ENCODE measurements around the gene ARHGEF12.

ARHGEF12 gene

DNA sequence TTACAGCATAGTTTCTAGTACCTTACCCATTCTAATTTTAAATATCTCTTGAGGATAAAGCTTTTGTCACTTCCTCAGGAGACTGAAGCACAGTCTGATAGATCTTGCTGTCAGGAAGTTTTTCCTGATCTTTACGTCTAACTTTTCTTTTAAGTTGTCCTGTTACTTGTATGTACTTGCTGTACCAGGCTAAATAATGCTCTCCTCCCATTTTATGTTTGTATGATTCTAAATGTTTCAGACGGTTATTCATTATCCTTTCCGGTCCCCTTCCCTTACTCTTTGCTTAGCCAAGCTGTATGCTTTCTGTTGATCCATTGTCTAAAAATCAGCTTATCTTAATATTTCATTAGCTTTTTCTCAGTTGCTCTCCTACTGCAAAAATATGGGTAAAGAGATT lies 6.0 kb downstream of the ARHGEF12 start:
- no peak for TF ChIP-seq ZNF274 (IDR thresholded peaks at IDR 0.05; ENCODE audit: low read depth, low read length)

DNA sequence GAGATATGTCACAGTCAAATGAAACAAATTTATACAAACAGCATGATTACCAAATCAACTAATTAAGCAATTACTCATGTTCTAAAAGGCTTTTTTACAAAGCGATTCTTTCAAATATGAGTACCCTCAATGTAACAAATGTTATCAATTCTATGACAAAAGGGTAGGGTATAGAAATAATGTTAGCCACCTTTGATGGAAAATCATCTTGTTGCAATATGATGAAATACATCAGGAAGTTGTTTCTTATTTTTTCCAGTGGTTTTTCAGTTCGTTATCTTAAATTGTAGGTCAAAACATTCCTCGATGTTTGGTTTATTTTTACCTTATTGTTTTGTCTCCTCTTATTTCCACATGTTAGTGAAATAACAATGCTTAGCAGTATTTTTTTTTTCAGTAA lies 6.5 kb downstream of the ARHGEF12 start:
- H3K4me3 ChIP-seq (ENCODE audit: low read length) = no peak overlapping the region
- TF ChIP-seq ZNF274 (IDR thresholded peaks at IDR 0.05; ENCODE audit: low read depth, low read length) = no peak

More for the DNA sequence above, 6.0 kb downstream of the ARHGEF12 start:
- H3K4me3 ChIP-seq (ENCODE audit: low read length) = no peak overlapping the region

DNA sequence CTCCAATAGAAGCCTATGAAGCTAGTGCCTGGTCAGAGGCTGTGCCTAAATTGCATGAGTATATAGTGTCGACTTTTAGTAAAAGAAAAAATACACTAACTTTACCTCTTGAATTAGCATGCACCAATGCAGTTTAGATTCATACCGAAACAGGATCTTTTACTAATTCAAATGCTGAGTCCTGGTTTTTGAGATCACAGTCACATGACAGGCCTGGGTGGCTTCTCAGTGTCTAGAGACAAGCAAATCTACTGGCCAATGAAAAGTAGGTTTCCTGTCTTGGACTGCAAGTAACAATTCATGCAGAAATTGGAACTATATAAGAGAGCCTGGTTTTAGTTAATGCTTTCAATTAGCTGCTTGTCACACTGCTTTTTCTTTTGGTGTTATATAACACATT lies 7.2 kb downstream of the ARHGEF12 start:
- no peak overlapping the region for H3K4me3 ChIP-seq (ENCODE audit: low read length)
- no peak for TF ChIP-seq ZNF274 (IDR thresholded peaks at IDR 0.05; ENCODE audit: low read depth, low read length)

DNA sequence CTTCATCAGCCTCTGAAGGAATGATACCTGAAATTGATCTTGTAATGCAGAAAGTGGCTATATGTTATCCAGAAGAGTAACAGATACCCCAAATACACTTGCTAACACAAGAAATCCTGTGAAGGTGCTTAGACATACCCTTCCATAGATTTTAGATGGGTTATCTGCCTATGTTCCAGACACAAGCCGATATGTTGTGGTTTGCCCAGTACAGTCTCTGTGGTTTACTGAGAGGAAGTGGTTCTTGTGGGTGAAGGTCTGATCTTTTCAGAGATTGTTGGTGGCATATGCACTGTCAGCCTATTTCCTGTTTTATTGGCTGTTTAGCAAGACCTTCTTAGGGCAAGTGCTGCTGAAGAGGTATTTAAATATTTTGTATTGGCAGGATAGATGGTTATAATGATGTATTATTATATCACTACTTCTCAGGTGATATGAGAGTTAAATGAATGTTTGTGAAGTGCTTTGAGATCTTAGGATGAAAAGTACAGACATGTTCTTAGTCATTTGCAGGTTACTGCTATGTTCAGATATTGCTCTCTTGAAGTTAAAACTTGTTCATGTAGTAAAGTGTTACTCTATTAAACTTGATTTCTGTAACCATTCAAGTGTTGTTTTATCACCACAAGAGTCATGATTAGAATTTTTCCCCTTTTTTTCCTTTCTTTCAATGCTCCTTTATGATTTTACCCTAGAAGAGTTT lies 8.2 kb downstream of the ARHGEF12 start:
- peak overlapping the region; percentile 53 for H3K4me3 ChIP-seq (ENCODE audit: low read length)
- no peak for TF ChIP-seq ZNF274 (IDR thresholded peaks at IDR 0.05; ENCODE audit: low read depth, low read length)

DNA sequence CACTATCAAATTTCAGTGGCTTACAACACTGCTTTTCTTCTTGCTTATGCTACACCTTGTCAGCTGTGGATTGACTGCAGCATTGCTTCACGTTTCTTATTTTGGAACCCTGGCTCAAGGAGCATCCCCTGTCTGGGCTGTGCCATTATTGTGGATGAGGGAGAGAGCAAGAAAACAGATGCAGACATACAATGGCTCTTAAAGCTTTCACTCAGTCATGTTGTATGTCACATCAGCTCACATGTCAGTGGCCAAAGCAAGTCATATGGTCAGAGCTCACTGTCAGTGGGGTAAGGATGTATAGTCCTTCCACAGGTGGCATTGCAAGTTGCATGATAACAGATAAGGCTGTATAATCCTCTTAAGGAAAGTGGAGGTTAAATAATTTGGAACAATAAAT lies 10.0 kb downstream of the ARHGEF12 start:
- no peak overlapping the region for H3K4me3 ChIP-seq (ENCODE audit: low read length)
- TF ChIP-seq ZNF274 (IDR thresholded peaks at IDR 0.05; ENCODE audit: low read depth, low read length) = no peak

DNA sequence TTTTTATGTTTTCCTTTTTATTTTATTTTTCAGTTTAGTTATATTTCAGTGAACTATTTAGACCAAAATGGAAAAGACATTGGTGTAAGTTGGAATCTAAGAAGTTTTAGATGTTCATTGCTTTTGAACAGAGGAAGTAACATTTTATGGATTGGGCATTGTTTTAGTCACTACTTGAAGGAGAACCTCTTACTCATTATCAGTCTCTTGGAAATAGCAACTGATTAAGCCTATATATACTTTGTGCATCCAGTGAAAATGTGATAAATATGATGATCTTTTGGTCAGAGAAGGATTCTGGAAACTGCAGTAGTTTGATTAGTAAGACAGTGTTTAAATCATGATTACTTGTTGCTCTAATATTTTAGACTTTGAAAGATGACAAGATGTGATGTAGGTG lies 14.4 kb downstream of the ARHGEF12 start:
- TF ChIP-seq ZNF274 (IDR thresholded peaks at IDR 0.05; ENCODE audit: low read depth, low read length) = no peak
- H3K4me3 ChIP-seq (ENCODE audit: low read length) = no peak overlapping the region

DNA sequence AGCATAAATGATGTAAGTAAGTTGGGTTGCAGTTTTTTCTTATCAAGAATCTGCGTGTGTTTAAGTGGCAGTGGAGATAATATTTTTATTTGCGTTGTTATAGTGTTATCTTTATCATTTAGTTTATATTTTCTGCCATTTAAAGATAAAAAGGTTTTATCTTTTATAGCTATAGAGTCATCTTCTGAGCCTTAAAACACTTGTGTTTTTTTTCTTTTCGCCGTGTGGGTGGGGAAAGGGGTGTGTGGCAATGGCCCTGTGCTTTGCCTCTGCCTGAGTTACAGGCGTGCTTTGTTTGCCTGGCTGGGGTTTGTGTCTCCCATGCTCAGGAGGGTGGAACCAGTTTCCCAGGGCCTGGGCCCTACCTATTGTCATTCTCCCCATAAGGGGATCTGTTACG lies 16.2 kb downstream of the ARHGEF12 start:
- no peak overlapping the region for H3K4me3 ChIP-seq (ENCODE audit: low read length)
- no peak for TF ChIP-seq ZNF274 (IDR thresholded peaks at IDR 0.05; ENCODE audit: low read depth, low read length)

DNA sequence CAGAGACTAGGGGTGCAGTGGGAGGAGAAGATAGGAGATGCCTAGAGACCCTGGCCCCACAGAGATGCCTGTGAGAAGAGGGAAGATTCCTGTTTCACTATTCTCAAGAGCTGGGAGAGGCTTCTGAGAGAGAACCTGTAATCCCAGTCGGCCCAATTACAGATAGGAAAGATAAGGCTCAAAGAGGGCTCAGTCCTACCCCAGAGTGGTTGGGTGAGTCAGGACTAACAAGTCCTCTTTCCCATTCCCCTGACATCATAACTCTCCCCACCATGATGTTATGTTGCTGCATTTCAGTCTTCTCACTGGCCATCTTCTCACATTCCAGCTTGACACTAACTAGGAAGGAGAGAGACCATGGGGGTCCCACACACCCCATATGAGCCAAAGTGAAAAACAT lies 17.9 kb downstream of the ARHGEF12 start:
- H3K4me3 ChIP-seq (ENCODE audit: low read length) = no peak overlapping the region
- TF ChIP-seq ZNF274 (IDR thresholded peaks at IDR 0.05; ENCODE audit: low read depth, low read length) = no peak

DNA sequence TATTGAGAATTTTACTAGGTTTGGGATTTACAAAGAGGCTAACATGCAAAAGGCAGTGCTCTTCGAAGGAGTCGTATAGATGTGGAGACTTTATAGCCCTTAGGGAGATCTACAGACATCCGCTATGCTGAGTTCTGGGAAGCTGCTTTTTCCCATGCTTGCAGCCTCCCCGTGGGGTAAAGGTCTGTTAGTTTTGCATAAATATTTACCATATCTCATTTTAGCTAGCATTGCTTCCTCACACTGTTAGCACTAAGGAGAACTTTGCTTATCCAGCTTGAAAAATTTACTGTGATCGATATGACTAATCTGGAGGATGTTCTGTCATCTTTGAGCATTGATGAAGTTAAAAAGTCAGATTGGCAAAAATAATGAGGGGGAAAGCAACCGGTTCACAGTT lies 18.6 kb downstream of the ARHGEF12 start:
- H3K4me3 ChIP-seq (ENCODE audit: low read length) = no peak overlapping the region
- no peak for TF ChIP-seq ZNF274 (IDR thresholded peaks at IDR 0.05; ENCODE audit: low read depth, low read length)

DNA sequence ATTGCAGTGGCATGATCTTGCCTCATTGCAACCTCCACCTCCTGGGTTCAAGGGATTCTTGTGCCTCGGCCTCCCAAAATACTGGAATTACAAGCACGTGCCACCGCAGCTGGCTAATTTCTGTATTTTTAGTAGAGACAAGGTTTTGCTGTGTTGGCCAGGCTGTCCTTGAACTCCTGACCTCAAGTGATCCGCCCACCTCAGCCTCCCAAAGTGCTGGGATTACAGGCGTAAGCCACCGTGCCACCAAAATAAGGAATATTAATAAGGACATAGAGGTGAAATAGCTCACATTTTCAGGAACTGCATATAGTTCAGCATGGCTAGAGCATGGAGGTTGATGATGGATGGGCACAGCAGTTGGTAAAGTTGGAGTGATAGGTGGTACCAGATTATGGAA lies 21.4 kb downstream of the ARHGEF12 start:
- no peak overlapping the region for H3K4me3 ChIP-seq (ENCODE audit: low read length)
- no peak for TF ChIP-seq ZNF274 (IDR thresholded peaks at IDR 0.05; ENCODE audit: low read depth, low read length)

DNA sequence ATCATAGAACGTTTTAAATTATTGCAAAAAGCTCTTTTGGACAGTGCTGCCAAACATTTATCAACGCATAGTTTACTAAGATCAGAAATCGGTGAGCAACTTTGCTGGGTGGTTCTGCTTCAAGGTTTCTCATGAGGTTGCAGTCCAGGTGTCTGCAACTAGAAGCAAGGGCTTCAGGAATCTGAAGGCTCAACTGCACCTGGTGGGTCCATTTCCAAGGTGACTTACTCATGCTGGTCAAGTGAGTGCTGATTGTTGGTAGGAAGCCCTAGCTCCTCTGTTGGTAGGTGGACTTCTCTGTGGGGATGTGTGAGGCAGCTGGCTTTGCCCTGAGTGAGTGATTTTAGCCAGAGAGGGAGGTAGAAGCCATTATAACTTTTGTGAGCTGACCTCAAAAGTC lies 22.5 kb downstream of the ARHGEF12 start:
- TF ChIP-seq ZNF274 (IDR thresholded peaks at IDR 0.05; ENCODE audit: low read depth, low read length) = no peak
- H3K4me3 ChIP-seq (ENCODE audit: low read length) = no peak overlapping the region

DNA sequence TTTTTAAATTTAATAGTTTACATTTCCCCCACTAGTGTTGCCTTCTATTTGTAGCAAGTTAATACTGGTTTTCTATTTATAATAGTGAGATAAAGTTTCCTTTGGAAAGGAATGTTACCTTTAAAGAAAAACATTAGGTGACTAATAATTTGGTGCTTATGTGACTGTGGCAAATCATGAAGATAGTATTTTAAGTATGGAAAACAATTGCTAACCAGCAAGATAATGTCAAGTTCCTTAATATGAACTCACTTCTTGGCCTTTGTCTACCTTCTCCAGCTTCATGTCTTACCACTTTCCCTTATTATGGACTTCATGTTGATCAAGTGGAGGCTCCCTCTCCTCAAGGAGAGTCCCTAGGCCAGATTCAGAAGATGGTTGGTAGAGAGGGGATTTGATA lies 27.2 kb downstream of the ARHGEF12 start:
- H3K4me3 ChIP-seq (ENCODE audit: low read length) = no peak overlapping the region
- no peak for TF ChIP-seq ZNF274 (IDR thresholded peaks at IDR 0.05; ENCODE audit: low read depth, low read length)

DNA sequence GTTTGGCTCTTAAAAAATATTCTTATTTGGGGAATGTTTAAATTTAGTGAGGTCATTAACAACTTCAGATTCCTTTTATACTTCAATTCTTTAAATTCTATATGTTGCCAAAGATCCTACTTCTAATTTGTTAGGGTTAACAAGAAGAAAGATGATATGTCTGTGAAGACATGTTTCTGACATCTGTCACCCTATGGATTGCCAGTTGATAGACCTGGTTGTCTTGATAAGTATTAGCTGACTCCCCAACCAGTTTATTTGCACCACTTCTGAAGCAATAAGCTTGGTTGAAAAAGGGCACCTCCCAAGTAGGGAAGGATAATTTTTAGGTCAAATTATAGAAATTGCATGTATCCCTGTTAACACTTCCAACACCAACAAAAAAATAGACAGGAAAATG lies 29.3 kb downstream of the ARHGEF12 start:
- no peak for TF ChIP-seq ZNF274 (IDR thresholded peaks at IDR 0.05; ENCODE audit: low read depth, low read length)

DNA sequence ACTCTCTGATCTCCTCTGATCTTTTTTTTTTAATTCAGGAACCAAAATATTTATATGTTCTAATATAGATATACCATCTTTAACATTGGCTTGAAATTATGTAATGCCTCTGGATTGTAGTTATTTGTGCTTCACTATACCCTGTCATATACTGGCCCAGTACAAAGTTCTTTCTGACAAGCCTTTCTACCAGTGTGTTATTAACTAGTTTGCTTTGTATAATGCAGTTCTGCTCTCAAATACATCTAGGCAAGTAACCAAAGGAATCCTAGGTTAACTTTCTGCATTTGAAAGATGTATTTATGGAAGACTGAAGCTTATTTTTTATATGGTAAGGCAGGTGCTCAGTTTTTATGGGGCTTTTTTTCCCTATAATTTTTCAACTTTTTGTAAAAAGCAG lies 36.1 kb downstream of the ARHGEF12 start:
- TF ChIP-seq ZNF274 (IDR thresholded peaks at IDR 0.05; ENCODE audit: low read depth, low read length) = no peak
- no peak overlapping the region for H3K4me3 ChIP-seq (ENCODE audit: low read length)

More for the DNA sequence above, 29.3 kb downstream of the ARHGEF12 start:
- H3K4me3 ChIP-seq (ENCODE audit: low read length) = no peak overlapping the region

DNA sequence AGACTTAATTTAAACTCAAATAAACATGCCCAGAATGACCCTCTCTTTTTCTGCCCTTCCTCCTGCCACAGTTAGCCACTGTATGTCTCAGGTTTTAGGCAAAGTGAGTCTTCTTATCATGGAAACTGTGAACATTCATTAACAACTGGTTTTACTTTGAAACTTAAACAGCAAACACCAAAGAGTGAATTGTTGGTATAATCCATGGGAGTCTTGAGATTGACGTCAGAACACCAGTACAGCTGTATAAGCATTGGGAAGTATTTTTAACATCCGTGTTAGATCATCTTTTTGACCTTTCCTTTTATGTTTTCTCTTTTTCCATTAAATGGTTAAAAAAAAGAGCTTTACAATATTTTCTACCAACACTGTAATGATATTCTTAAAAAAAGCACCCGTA lies 38.9 kb downstream of the ARHGEF12 start:
- TF ChIP-seq ZNF274 (IDR thresholded peaks at IDR 0.05; ENCODE audit: low read depth, low read length) = no peak
- H3K4me3 ChIP-seq (ENCODE audit: low read length) = no peak overlapping the region

DNA sequence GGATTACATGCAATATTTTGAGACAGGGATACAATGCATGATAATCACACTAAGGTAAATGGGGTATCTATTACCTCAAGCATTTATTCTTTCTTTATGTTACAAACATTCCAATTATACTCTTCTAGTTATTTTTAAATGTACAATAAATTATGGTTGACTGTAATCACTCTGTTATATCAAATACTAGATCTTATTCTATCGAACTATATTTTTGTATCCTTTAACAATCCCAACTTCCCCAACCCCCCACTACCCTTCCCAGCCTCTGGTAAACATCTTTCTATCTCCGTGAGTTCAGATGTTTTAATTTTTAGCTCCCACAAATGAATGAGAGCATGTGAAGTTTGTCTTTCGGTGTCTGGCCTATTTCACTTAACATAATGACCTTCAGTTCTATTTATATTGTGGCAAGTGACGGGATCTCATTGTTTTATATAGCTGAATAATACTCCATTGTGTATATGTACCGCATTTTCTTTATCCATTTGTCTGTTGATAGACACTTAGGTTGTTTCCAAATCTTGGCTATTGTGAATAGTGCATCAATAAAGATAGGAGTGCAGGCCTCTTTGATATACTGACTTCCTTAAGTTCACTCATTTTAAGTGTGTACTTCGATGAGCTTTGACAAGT lies 40.5 kb downstream of the ARHGEF12 start:
- H3K4me3 ChIP-seq (ENCODE audit: low read length) = no peak overlapping the region
- TF ChIP-seq ZNF274 (IDR thresholded peaks at IDR 0.05; ENCODE audit: low read depth, low read length) = no peak

All from GM08714 (cell line).